ENCODE measurements around the gene TICAM1. TPM values are rescaled to one million over a fixed set of nuclear protein-coding genes. Genes with fewer than 3 reads are reported as not detected.
A peak's percentile ranks its signal among the peaks of the same experiment; 100 is the strongest.
"Not testable (repeated sequence)": the region's sequence is repeated elsewhere in the genome, so short reads cannot be mapped to it uniquely, and the experiment has no call there.

Gene TICAM1
- total RNA-seq, 1 donor = 3.2 TPM

- DNase-seq (ENCODE audit: low read depth) = no peak
- no peak overlapping the region for H3K4me3 ChIP-seq (ENCODE audit: low read depth, low read length)
- no peak for TF ChIP-seq CTCF (IDR thresholded peaks at IDR 0.05; ENCODE audit: insufficient read depth, low read length)
These were observed 30.9 kb downstream of the TICAM1 start for GRCh38 chr19:4800591-4801081.

- DNase-seq (ENCODE audit: low read depth) = no peak
- no peak overlapping the region for H3K4me3 ChIP-seq (ENCODE audit: low read depth, low read length)
- no peak for TF ChIP-seq CTCF (IDR thresholded peaks at IDR 0.05; ENCODE audit: insufficient read depth, low read length)
These were observed 36.1 kb downstream of the TICAM1 start for GRCh38 chr19:4795400-4795799.

GRCh38 chr19:4794971-4795370 is 36.5 kb downstream of the TICAM1 start:
- H3K4me3 ChIP-seq (ENCODE audit: low read depth, low read length) = no peak overlapping the region
- TF ChIP-seq CTCF (IDR thresholded peaks at IDR 0.05; ENCODE audit: insufficient read depth, low read length) = no peak
- DNase-seq (ENCODE audit: low read depth) = no peak

- H3K4me3 ChIP-seq (ENCODE audit: low read depth, low read length); DNase-seq (ENCODE audit: low read depth): not testable (repeated sequence)
These were observed 38.2 kb downstream of the TICAM1 start for GRCh38 chr19:4793278-4793677.

GRCh38 chr19:4792866-4793195 is 38.7 kb downstream of the TICAM1 start:
- peak overlapping the region; percentile 77 for H3K4me3 ChIP-seq (ENCODE audit: low read depth, low read length)
- DNase-seq (ENCODE audit: low read depth) = not testable (repeated sequence)

GRCh38 chr19:4792019-4792865 is 39.3 kb downstream of the TICAM1 start:
- DNase-seq (ENCODE audit: low read depth) = not testable (repeated sequence)

GRCh38 chr19:4791183-4792018 is 40.1 kb downstream of the TICAM1 start, which contains the start of gene FEM1A:
Gene FEM1A, plus strand, starts transcription at chr19:4791734. Its CDS starts 121 bp downstream, at chr19:4791855.
- DNase-seq (ENCODE audit: low read depth) = peak; percentile 100
- H3K4me3 ChIP-seq (ENCODE audit: low read depth, low read length) = peak within 1 kb of the TSS; percentile 77
- peak; percentile 98 for TF ChIP-seq CTCF (IDR thresholded peaks at IDR 0.05; ENCODE audit: insufficient read depth, low read length)

More at GRCh38 chr19:4792019-4792865, 39.3 kb downstream of the TICAM1 start:
- peak overlapping the region; percentile 77 for H3K4me3 ChIP-seq (ENCODE audit: low read depth, low read length)

GRCh38 chr19:4786412-4787016 is 45.0 kb downstream of the TICAM1 start:
- H3K4me3 ChIP-seq (ENCODE audit: low read depth, low read length); DNase-seq (ENCODE audit: low read depth): not testable (repeated sequence)

Measured in fibroblast of the aortic adventitia (primary cell).